ENCODE results near the gene CETN2. TPM values are rescaled to one million over a fixed set of nuclear protein-coding genes. Genes with fewer than 3 reads are reported as not detected.
"Not testable (repeated sequence)": the region's sequence is repeated elsewhere in the genome, so short reads cannot be mapped to it uniquely, and the experiment has no call there.

Gene CETN2
- total RNA-seq, 1 donor from 2014 or later = 25.1 TPM

GRCh38 chrX:152842772-152843338 is 12.3 kb upstream of the CETN2 start:
- intact Hi-C loops (cut with DNase I) = no loop called here
- DNase-seq (ENCODE audit: missing footprints) (no peak), ATAC-seq (no peak)

- intact Hi-C loops (cut with DNase I); DNase-seq (ENCODE audit: missing footprints); ATAC-seq: not testable (repeated sequence)
These were observed 4.9 kb upstream of the CETN2 start for GRCh38 chrX:152835470-152835869.

- intact Hi-C loops (cut with DNase I) = no loop called here
- no peak for ATAC-seq
These were observed 2.8 kb upstream of the CETN2 start for GRCh38 chrX:152833378-152833777.

GRCh38 chrX:152832520-152832919 is 2.0 kb upstream of the CETN2 start:
- no peak for DNase-seq (ENCODE audit: missing footprints)
- ATAC-seq = no peak
- intact Hi-C loops (cut with DNase I) = no loop called here

More at GRCh38 chrX:152833378-152833777, 2.8 kb upstream of the CETN2 start:
- no peak for DNase-seq (ENCODE audit: missing footprints)

GRCh38 chrX:152831391-152831790 is 834 bp upstream of the CETN2 start:
- ATAC-seq (no peak), DNase-seq (ENCODE audit: missing footprints) (no peak)
- intact Hi-C loops (cut with DNase I) = no loop called here

GRCh38 chrX:152824841-152825374 is 5.6 kb downstream of the CETN2 start:
- no peak for ATAC-seq
- intact Hi-C loops (cut with DNase I) = no loop called here
- no peak for DNase-seq (ENCODE audit: missing footprints)

GRCh38 chrX:152823657-152824056 is 6.9 kb downstream of the CETN2 start:
- ATAC-seq (no peak), DNase-seq (ENCODE audit: missing footprints) (no peak)
- intact Hi-C loops (cut with DNase I) = no loop called here

- no peak for ATAC-seq
- intact Hi-C loops (cut with DNase I) = no loop called here
- no peak for DNase-seq (ENCODE audit: missing footprints)
These were observed 8.0 kb downstream of the CETN2 start for GRCh38 chrX:152822383-152823086.

GRCh38 chrX:152821145-152821765 is 9.3 kb downstream of the CETN2 start:
- ATAC-seq (no peak), DNase-seq (ENCODE audit: missing footprints) (no peak)
- intact Hi-C loops (cut with DNase I) = no loop called here

GRCh38 chrX:152819732-152820131 is 10.8 kb downstream of the CETN2 start:
- DNase-seq (ENCODE audit: missing footprints) = no peak
- intact Hi-C loops (cut with DNase I) = loop anchor here (10.0 kb wide), 1 partner anchor 1065 kb away; no protein-coding TSS in a partner anchor
- no peak for ATAC-seq

- ATAC-seq (no peak), DNase-seq (ENCODE audit: missing footprints) (no peak)
- intact Hi-C loops (cut with DNase I) = loop anchor here (10.0 kb wide), 1 partner anchor 1064 kb away; no protein-coding TSS in a partner anchor
These were observed 11.3 kb downstream of the CETN2 start for GRCh38 chrX:152819266-152819665.

- no peak for ATAC-seq
- no peak for DNase-seq (ENCODE audit: missing footprints)
- intact Hi-C loops (cut with DNase I) = loop anchor here (10.0 kb wide), 1 partner anchor 1064 kb away; no protein-coding TSS in a partner anchor
These were observed 12.2 kb downstream of the CETN2 start for GRCh38 chrX:152818356-152818755.

GRCh38 chrX:152817078-152817764 is 13.3 kb downstream of the CETN2 start:
- no peak for ATAC-seq
- DNase-seq (ENCODE audit: missing footprints) = no peak
- intact Hi-C loops (cut with DNase I) = loop anchor here (2.0 to 10.0 kb wide), 2 partner anchors 176 to 1062 kb away; no protein-coding TSS in a partner anchor

GRCh38 chrX:152814048-152814447 is 16.5 kb downstream of the CETN2 start:
- DNase-seq (ENCODE audit: missing footprints) (no peak), ATAC-seq (no peak)
- intact Hi-C loops (cut with DNase I) = loop anchor here (10.0 kb wide), 1 partner anchor 1059 kb away; no protein-coding TSS in a partner anchor

- DNase-seq (ENCODE audit: missing footprints) (no peak), ATAC-seq (no peak)
- intact Hi-C loops (cut with DNase I) = loop anchor here (10.0 kb wide), 1 partner anchor 1058 kb away; no protein-coding TSS in a partner anchor
These were observed 17.4 kb downstream of the CETN2 start for GRCh38 chrX:152813206-152813605.

GRCh38 chrX:152810403-152810802 is 20.2 kb downstream of the CETN2 start:
- no peak for DNase-seq (ENCODE audit: missing footprints)
- ATAC-seq = no peak
- intact Hi-C loops (cut with DNase I) = loop anchor here (10.0 kb wide), 1 partner anchor 1056 kb away; no protein-coding TSS in a partner anchor

- ATAC-seq (no peak), DNase-seq (ENCODE audit: missing footprints) (no peak)
- intact Hi-C loops (cut with DNase I) = no loop called here
These were observed 24.5 kb downstream of the CETN2 start for GRCh38 chrX:152806035-152806434.

- DNase-seq (ENCODE audit: missing footprints) (no peak), ATAC-seq (no peak)
- intact Hi-C loops (cut with DNase I) = no loop called here
These were observed 31.6 kb downstream of the CETN2 start for GRCh38 chrX:152798945-152799344.

- DNase-seq (ENCODE audit: missing footprints); ATAC-seq; intact Hi-C loops (cut with DNase I): not testable (repeated sequence)
These were observed 43.5 kb downstream of the CETN2 start for GRCh38 chrX:152787062-152787461.

Data from Right ventricle myocardium inferior (tissue), 1 donor.